Suprapubic skin (tissue), 3 donors: ENCODE measurements around the gene PXDC1.

ENCODE experiments used
- EP300 ChIP-seq: sonication (generic); formaldehyde crosslinking; IDR thresholded peaks from one replicate; pipeline ENCODE4 v1.6.1; 2017; ENCODE audit warnings: antibody characterized with exemption
- POLR2A ChIP-seq, 2 donors: fragments of 450-650 bp; IDR thresholded peaks; one replicate each; pipeline ENCODE4 v1.6.1; 2017; ENCODE audit warnings: antibody characterized with exemption in 2 of 2, mild to moderate bottlenecking in 2 of 2, moderate library complexity in 2 of 2
- TF ChIP-seq, protein P1 (sequence below), 2 donors: fragments of 200-600 bp in 1 of 2; fragments of 450-650 bp in 1 of 2; sonication (generic) in 1 of 2; IDR thresholded peaks; one replicate each; pipeline ENCODE4 v1.5.1; 2016 to 2019; ENCODE audit warnings: antibody characterized with exemption in 2 of 2, mild to moderate bottlenecking in 1 of 2, moderate library complexity in 1 of 2

DNA sequence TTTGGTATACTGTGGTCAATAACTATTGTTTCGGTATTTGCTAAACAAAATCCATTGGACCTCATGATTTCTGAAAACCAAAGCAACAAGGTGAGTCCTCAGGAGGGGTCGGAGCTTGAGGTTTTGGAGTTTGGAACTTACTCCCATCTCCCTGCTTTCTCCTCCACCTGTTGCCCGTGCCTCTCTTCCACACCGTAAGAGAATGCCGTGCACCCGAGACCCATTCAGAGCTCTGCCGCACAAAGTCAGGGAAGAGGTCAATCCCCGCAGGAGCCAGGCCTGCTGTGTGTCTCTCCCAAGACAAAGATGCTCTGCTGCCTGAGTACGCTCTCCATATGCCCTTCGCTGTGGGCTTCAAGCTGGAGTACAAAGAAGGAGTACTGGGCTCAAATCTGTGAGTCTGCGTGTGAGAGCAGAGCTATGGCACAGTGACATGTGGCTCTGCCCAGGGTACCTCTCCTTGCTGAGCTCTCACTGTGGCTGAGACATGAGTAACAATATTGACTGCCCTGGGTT is 23.9 kb downstream of the PXDC1 start:
- TF ChIP-seq POLR2A (IDR thresholded peaks at IDR 0.05) (no peak), EP300 (no peak)
- TF ChIP-seq, protein P1, sequence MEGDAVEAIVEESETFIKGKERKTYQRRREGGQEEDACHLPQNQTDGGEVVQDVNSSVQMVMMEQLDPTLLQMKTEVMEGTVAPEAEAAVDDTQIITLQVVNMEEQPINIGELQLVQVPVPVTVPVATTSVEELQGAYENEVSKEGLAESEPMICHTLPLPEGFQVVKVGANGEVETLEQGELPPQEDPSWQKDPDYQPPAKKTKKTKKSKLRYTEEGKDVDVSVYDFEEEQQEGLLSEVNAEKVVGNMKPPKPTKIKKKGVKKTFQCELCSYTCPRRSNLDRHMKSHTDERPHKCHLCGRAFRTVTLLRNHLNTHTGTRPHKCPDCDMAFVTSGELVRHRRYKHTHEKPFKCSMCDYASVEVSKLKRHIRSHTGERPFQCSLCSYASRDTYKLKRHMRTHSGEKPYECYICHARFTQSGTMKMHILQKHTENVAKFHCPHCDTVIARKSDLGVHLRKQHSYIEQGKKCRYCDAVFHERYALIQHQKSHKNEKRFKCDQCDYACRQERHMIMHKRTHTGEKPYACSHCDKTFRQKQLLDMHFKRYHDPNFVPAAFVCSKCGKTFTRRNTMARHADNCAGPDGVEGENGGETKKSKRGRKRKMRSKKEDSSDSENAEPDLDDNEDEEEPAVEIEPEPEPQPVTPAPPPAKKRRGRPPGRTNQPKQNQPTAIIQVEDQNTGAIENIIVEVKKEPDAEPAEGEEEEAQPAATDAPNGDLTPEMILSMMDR (IDR thresholded peaks at IDR 0.05) = no peak
